Esophagus muscularis mucosa (tissue), 4 donors: ENCODE results near the gene EPSTI1. TPM values are rescaled to one million over a fixed set of nuclear protein-coding genes. Genes with fewer than 3 reads are reported as not detected.

ENCODE experiments used
- DNase-seq: peaks from one replicate; pipeline ENCODE4 v3.0.0-alpha.2; 2017; ENCODE audit errors: extremely low spot score
- H3K27ac ChIP-seq, 4 donors: fragments of 200-600 bp; sonication (generic); replicated peaks in 1 of 4; 1 replicate in 3 of 4; 2 replicates in 1 of 4; pipeline ENCODE4 v1.5.1; 2016 to 2019; ENCODE audit warnings: mild to moderate bottlenecking in 1 of 4
- H3K27me3 ChIP-seq, 4 donors: fragments of 200-600 bp; sonication (generic); one replicate each; pipeline versions ENCODE4 v1.5.1 to v1.6.0; 2016 to 2019
- H3K36me3 ChIP-seq, 4 donors: fragments of 200-600 bp; sonication (generic); one replicate each; pipeline ENCODE4 v1.5.1; 2016 to 2019
- H3K4me1 ChIP-seq, 4 donors: fragments of 200-600 bp; sonication (generic); one replicate each; pipeline ENCODE4 v1.5.1; 2016 to 2019
- H3K4me3 ChIP-seq, 4 donors: fragments of 200-600 bp; sonication (generic); 1 replicate in 2 of 4; 2 replicates in 2 of 4; pipeline ENCODE4 v1.5.1; 2016 to 2019; ENCODE audit warnings: mild to moderate bottlenecking in 4 of 4, moderate library complexity in 1 of 4
- H3K9me3 ChIP-seq, 4 donors: fragments of 200-600 bp; sonication (generic); 1 replicate in 3 of 4; 2 replicates in 1 of 4; pipeline ENCODE4 v1.5.1; 2016 to 2019
- EP300 ChIP-seq: sonication (generic); formaldehyde crosslinking; IDR thresholded peaks from one replicate; pipeline ENCODE4 v1.6.1; 2017; ENCODE audit warnings: antibody characterized with exemption
- POLR2A ChIP-seq: fragments of 450-650 bp; IDR thresholded peaks from one replicate; pipeline ENCODE4 v1.6.1; 2017; ENCODE audit warnings: antibody characterized with exemption, moderate library complexity, mild to moderate bottlenecking, low read depth
- POLR2AphosphoS5 ChIP-seq, 2 donors: sonication (generic); formaldehyde crosslinking; IDR thresholded peaks; one replicate each; pipeline ENCODE4 v1.6.1; 2017; ENCODE audit warnings: antibody characterized with exemption in 2 of 2
- WGBS: methylation state at CpG from one replicate; pipeline ENCODE4 v1.1.5; 2018; 5-methylcytosine and 5-hydroxymethylcytosine counted together
- intact Hi-C: fragments of 100-400 bp; cut with DNase I; formaldehyde crosslinking; loops from one replicate; pipeline ENCODE4 v1.15.1; 2023
- total RNA-seq, 4 donors: library from RNA; depleted of rRNA; stranded (reverse); fragments of >200 nt; gene quantifications; one replicate each; pipeline versions ENCODE4 v1.1.0 to v1.2.1, GENCODE V29; 2016
- TF ChIP-seq, protein P1 (sequence below), 3 experiments: fragments of 200-600 bp in 2 of 3; fragments of 450-650 bp in 1 of 3; sonication (generic) in 2 of 3; IDR thresholded peaks; one replicate each; pipeline ENCODE4 v1.5.1; 2017 to 2019; ENCODE audit warnings: antibody characterized with exemption in 3 of 3, mild to moderate bottlenecking in 2 of 3, moderate library complexity in 1 of 3

Gene EPSTI1
- total RNA-seq, 4 donors from 2014 or later, result 4.6 to 16.3 (median 9.6) TPM

DNA sequence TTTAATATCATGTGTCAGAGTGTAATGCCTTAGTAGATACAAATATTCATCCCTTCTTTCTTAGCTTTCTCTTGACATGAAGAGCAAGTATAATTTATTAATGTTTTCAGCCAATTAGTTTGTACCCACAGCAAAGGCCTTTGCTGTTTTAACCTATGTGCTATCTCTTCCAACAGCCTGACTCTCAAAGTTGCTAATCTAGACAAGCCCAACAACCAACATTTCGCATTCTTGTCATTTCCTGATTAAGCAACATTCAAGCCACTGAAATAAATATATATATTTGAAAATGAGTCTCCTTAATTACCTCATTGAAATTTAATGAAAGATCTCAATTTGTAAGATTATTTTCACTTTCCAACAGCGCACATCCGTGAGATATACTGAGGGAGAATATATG, 18.5 kb downstream of the EPSTI1 start:
- no peak for DNase-seq
- H3K4me1 ChIP-seq, result peaks cover 0 to 9% (median 8%) of the 10 kb centered on the region in 4 donors
- H3K9me3 ChIP-seq, result no peaks in the 10 kb centered on the region
- H3K27ac ChIP-seq, result no peak overlapping the region
- WGBS, result 95% methylated on average over 3 of the region's 3 CpGs
- intact Hi-C loops, result loop anchor here (5.0 kb wide), 2 partner anchors 829 to 904 kb away; partner anchors contain the start of genes CCDC122 and LACC1
- no peak overlapping the region for H3K4me3 ChIP-seq
- no peaks in the 10 kb centered on the region for H3K27me3 ChIP-seq
- TF ChIP-seq POLR2A (no peak), EP300 (no peak), POLR2AphosphoS5 (IDR thresholded peaks at IDR 0.05) (no peak)
- TF ChIP-seq, protein P1, sequence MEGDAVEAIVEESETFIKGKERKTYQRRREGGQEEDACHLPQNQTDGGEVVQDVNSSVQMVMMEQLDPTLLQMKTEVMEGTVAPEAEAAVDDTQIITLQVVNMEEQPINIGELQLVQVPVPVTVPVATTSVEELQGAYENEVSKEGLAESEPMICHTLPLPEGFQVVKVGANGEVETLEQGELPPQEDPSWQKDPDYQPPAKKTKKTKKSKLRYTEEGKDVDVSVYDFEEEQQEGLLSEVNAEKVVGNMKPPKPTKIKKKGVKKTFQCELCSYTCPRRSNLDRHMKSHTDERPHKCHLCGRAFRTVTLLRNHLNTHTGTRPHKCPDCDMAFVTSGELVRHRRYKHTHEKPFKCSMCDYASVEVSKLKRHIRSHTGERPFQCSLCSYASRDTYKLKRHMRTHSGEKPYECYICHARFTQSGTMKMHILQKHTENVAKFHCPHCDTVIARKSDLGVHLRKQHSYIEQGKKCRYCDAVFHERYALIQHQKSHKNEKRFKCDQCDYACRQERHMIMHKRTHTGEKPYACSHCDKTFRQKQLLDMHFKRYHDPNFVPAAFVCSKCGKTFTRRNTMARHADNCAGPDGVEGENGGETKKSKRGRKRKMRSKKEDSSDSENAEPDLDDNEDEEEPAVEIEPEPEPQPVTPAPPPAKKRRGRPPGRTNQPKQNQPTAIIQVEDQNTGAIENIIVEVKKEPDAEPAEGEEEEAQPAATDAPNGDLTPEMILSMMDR (IDR thresholded peaks at IDR 0.05), result no peak
- no peaks in the 10 kb centered on the region for H3K36me3 ChIP-seq

DNA sequence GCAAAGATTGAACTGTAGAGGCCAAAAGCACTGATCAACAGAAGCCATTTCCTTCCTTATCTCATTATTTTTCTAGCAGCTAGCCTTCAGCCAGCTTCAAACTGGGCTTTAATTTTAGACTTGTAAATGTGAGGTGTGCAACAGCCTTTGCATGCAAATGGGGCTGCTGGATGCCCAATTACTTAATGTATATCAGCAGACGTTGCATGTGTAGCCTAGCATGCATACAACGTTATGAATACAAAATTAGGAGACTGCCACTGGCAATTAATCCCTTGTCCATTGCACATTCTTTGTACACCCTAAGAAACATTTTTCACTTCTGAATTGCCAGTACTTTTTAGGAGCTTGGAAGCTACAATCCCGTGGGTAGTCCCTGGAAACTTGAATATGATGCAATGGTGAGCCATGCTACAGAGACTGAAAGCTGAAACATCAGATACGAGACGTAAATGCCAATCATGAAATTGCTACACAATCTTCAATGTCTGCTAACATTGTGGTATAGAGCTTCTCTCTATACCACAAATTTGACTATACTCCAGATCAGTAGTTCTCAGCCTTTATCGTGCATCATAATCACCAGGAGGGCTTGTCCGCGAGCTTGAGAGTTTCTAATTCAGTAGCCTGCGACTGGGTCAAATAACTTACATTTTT, 20.2 kb downstream of the EPSTI1 start:
- no peaks in the 10 kb centered on the region for H3K36me3 ChIP-seq
- peak; percentile 39 for DNase-seq
- H3K27ac ChIP-seq, result no peak overlapping the region
- intact Hi-C loops, result loop anchor here (2.0 to 5.0 kb wide), 3 partner anchors 51 to 905 kb away; partner anchors contain the start of genes CCDC122, DNAJC15 and LACC1
- TF ChIP-seq POLR2AphosphoS5 (IDR thresholded peaks at IDR 0.05) (no peak), POLR2A (no peak), EP300 (no peak)
- TF ChIP-seq, protein P1 (IDR thresholded peaks at IDR 0.05), result no peak
- no peak overlapping the region for H3K4me3 ChIP-seq
- H3K27me3 ChIP-seq, result no peaks in the 10 kb centered on the region
- peaks cover 8 to 18% (median 12%) of the 10 kb centered on the region in 4 donors for H3K4me1 ChIP-seq
- WGBS, result 92% methylated on average over 9 of the region's 9 CpGs
- no peaks in the 10 kb centered on the region for H3K9me3 ChIP-seq

DNA sequence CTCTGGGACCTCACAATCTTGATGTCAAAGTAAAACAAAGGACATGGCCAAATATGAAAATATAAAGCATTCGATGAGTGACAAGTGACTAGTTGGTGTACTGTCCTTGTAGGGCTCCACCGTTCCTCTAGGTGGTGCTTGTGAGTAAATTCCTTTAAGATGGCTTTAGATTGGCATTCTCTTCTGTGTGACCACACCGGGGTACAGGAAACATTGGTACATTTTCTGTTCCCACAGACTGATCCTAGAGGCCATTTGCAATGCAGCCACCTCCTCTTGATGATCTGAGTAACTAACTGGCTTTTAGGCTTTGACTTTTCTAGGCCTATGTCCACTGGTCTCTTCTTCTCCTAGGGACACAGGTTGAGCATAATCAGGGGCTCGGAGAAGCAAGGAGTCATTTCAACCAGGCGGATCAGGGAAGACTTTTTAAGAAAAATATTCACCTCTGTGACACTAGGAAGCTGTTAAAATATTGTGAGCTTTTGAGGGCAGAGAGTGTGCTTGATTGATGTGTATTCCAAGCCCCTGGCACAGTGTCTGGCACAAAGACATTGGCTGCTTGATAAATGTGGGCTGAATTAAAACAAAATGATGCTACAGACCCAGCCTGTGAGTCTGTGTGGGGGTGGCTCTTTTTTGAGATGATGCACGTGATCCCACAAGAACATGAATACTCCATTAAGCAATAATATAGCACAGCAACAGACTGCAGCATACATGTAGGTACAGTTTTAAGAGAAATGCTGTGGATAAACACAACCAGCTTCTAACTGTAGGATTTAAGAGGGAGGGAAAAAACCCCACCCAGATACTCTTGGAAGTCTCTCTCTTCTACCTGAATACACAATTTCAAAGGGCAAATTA, 21.0 kb downstream of the EPSTI1 start:
- intact Hi-C loops, result loop anchor here (2.0 to 5.0 kb wide), 3 partner anchors 52 to 906 kb away; partner anchors contain the start of genes CCDC122, DNAJC15 and LACC1
- Histone ChIP-seq H3K4me3 (no peak overlapping the region), H3K4me1 (peaks cover 8 to 18% (median 12%) of the 10 kb centered on the region in 4 donors), H3K27ac (no peak overlapping the region), H3K9me3 (no peaks in the 10 kb centered on the region), H3K36me3 (no peaks in the 10 kb centered on the region), H3K27me3 (no peaks in the 10 kb centered on the region)
- WGBS, result 68% methylated on average over 6 of the region's 6 CpGs
- TF ChIP-seq POLR2AphosphoS5 (IDR thresholded peaks at IDR 0.05) (no peak), EP300 (no peak)
- TF ChIP-seq, protein P1 (IDR thresholded peaks at IDR 0.05), result peak; percentile 55 to 75 (median 61)
- peak; percentile 50 for DNase-seq

DNA sequence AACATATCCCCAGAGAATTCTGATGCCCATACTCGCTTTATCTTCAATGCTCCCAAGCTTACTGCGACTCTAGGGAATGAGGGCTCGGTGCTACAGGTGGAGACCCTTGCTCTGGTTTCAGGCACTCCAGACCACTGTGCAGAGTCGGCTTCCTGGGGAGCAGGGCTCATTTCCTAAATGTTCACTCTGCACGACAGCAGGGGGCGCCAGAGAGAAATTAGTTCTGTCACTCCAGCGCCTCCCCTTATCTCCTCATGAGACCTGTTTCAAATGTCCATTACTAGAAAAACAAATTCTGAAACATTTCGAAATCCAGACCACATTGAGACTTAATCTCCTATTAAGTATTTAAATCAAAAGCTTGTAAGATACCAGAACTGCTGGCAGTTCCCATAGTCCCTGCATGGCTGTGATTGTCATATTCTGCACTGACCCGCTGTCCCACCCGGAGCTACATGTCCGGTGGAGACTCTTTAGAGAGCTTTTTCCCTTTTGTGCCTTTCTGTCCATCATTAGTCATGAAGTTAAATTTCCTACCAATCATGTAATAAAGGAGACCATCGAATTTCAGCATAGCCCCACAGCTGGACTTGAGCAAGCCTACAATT, 22.4 kb downstream of the EPSTI1 start:
- WGBS, result 54% methylated on average over 12 of the region's 12 CpGs
- TF ChIP-seq POLR2A, result no peak
- TF ChIP-seq, protein P1 (IDR thresholded peaks at IDR 0.05), result peak; percentile 78 to 87 (median 83)
- peak; percentile 42 for DNase-seq
- intact Hi-C loops, result loop anchor here (2.0 to 10.0 kb wide), 4 partner anchors 53 to 908 kb away; partner anchors contain the start of genes CCDC122, DNAJC15 and LACC1
- no peaks in the 10 kb centered on the region for H3K9me3 ChIP-seq
- no peaks in the 10 kb centered on the region for H3K27me3 ChIP-seq
- H3K4me3 ChIP-seq, result no peak overlapping the region
- no peak overlapping the region for H3K27ac ChIP-seq
- no peaks in the 10 kb centered on the region for H3K36me3 ChIP-seq
- peaks cover 8 to 19% (median 14%) of the 10 kb centered on the region in 4 donors for H3K4me1 ChIP-seq
